ENCODE measurements around the gene BAD.

Gene BAD

DNA sequence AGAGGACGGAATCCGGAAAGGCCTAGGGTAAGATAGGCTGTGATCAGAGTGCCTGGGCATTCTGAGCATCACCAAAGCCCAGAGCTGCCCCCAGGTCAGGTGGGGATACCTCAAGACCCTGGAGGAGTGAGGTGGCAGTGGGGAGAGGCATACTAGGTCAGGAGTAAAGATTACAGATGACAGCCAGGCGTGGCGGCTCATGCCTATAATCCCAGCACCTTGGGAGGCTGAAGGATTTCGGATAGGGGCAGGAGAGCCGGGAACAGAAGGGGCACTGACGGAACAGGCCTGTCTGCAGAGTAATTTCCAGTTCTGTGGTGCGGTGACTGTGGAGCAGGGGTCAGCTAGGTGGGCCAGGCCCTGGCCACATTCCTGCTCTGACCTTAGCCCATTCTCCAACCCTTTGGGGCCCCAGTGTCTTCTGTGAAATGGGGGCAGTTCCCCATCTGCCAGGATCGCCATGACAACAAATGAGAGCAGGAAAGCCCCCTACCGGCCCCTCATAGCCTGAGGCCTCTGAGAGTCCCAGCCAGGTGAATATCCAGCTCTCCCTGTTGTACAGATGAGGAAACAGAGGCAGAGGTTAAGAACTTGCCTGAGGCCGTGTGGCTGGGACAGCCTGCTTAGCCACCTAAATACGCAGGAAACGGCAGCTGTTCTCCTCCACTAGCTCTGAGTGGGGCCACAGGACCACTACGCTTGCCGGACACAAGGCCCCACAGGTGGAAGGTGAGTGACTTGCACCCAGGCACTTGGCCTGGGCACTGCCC is 9.2 kb downstream of the BAD start:
- H3K4me1 ChIP-seq (ENCODE audit: control insufficient read depth in 1 of 2, insufficient read depth in 2 of 2, low read length in 2 of 2): peaks cover 14 to 16% of the 10 kb centered on the region in 2 experiments
- peak; percentile 97 to 98 for DNase-seq
- H2BK120ac ChIP-seq (ENCODE audit: insufficient read depth, low read length, poor library complexity): peak overlapping the region; percentile 4
- H3K27me3 ChIP-seq (ENCODE audit: insufficient read depth, low read length): no peaks in the 10 kb centered on the region
- no peak overlapping the region for H2BK12ac ChIP-seq (ENCODE audit: low read length)
- H3K4ac ChIP-seq (ENCODE audit: low read depth, low read length): no peak overlapping the region
- peaks cover 21% of the 10 kb centered on the region for H3K79me1 ChIP-seq (ENCODE audit: low read length)
- H3K79me2 ChIP-seq (ENCODE audit: control insufficient read depth, insufficient read depth, low read length, poor library complexity): peaks cover 7% of the 10 kb centered on the region
- peak overlapping the region; percentile 78 for H3K27ac ChIP-seq (ENCODE audit: low read depth, low read length)
- peak overlapping the region; percentile 19 for H2BK5ac ChIP-seq (ENCODE audit: low read depth, low read length, poor library complexity)
- no peak overlapping the region for H3K14ac ChIP-seq (ENCODE audit: low read length)
- no peak overlapping the region for H3K4me3 ChIP-seq (ENCODE audit: low read depth, low read length)
- H3K9me3 ChIP-seq (ENCODE audit: insufficient read depth, low read depth, low read length): no peaks in the 10 kb centered on the region
- no peak overlapping the region for H3K18ac ChIP-seq (ENCODE audit: low read length)
- no peak overlapping the region for H2AK5ac ChIP-seq (ENCODE audit: low read length)
- H3K23ac ChIP-seq (ENCODE audit: low read length): no peak overlapping the region
- peaks cover 19 to 23% of the 10 kb centered on the region in 2 experiments for H3K36me3 ChIP-seq (ENCODE audit: control insufficient read depth in 1 of 2, insufficient read depth in 2 of 2, low read length in 2 of 2)
- H4K8ac ChIP-seq (ENCODE audit: low read depth, low read length): no peak overlapping the region
- no peak overlapping the region for H4K12ac ChIP-seq (ENCODE audit: low read depth, low read length)
- no CpG with 5 or more reads among the region's 15 CpGs for WGBS (ENCODE audit: extremely low coverage, insufficient coverage, insufficient read length)
- no peak overlapping the region for H2AFZ ChIP-seq (ENCODE audit: insufficient read depth, low read length, poor library complexity)
- no peak overlapping the region for H3K4me2 ChIP-seq (ENCODE audit: low read length)
- H4K91ac ChIP-seq (ENCODE audit: low read depth, low read length): peak overlapping the region; percentile 10
- no peak overlapping the region for H3K9ac ChIP-seq (ENCODE audit: low read length)

DNA sequence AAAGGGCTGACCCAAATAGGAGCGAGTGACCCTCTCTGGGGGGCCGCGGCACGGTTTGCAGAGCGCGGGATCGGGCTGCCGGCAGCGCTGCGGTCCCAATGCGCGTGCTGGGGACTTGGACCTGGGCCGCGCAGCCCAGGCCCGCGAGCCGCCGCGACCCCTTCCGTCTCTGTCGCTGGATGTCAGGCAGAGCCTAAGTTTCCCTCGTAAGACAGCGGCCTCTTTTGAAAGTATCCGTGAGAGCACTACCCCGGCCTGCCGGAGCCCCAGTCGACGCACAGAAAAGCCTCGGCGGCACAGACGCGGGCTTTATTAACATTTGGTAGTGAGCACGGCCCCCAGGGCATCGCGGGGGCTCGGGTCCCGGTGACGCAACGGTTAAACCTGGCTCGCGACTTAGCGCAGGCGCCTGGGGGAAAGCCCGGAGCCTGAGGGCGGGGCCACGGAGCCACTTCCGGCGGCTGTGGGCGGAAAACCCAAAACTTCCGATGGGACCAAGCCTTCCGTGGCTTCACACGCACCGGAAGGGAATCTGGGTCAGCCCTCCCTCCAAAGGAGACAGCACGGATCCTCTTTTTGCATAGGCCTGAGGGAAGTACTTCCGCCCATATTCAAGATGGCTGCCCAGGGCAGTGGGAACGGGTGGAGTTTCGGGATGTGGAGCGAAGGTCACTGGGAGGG is 14.8 kb downstream of the BAD start:
- Histone ChIP-seq H2BK5ac (ENCODE audit: low read depth, low read length, poor library complexity) (peak overlapping the region; percentile 98), H3K23ac (ENCODE audit: low read length) (no peak overlapping the region), H3K4me2 (ENCODE audit: low read length) (peak overlapping the region; percentile 92), H2AK5ac (ENCODE audit: low read length) (peak overlapping the region; percentile 55), H3K79me1 (ENCODE audit: low read length) (peaks cover 28% of the 10 kb centered on the region), H4K12ac (ENCODE audit: low read depth, low read length) (peak overlapping the region; percentile 99), H2AFZ (ENCODE audit: insufficient read depth, low read length, poor library complexity) (peak overlapping the region; percentile 64), H3K14ac (ENCODE audit: low read length) (peak overlapping the region; percentile 96), H3K18ac (ENCODE audit: low read length) (peak overlapping the region; percentile 85), H3K4me3 (ENCODE audit: low read depth, low read length) (peak overlapping the region; percentile 80), H3K27me3 (ENCODE audit: insufficient read depth, low read length) (no peaks in the 10 kb centered on the region), H2BK12ac (ENCODE audit: low read length) (no peak overlapping the region), H4K8ac (ENCODE audit: low read depth, low read length) (peak overlapping the region; percentile 99), H3K36me3 (ENCODE audit: control insufficient read depth in 1 of 2, insufficient read depth in 2 of 2, low read length in 2 of 2) (peaks cover 31 to 33% of the 10 kb centered on the region in 2 experiments), H3K9me3 (ENCODE audit: insufficient read depth, low read depth, low read length) (no peaks in the 10 kb centered on the region), H3K79me2 (ENCODE audit: control insufficient read depth, insufficient read depth, low read length, poor library complexity) (peaks cover 13% of the 10 kb centered on the region), H3K9ac (ENCODE audit: low read length) (peak overlapping the region; percentile 96), H2BK120ac (ENCODE audit: insufficient read depth, low read length, poor library complexity) (peak overlapping the region; percentile 91), H3K27ac (ENCODE audit: low read depth, low read length) (peak overlapping the region; percentile 99), H3K4ac (ENCODE audit: low read depth, low read length) (peak overlapping the region; percentile 67), H4K91ac (ENCODE audit: low read depth, low read length) (peak overlapping the region; percentile 99), H3K4me1 (ENCODE audit: control insufficient read depth in 1 of 2, insufficient read depth in 2 of 2, low read length in 2 of 2) (peaks cover 14 to 18% of the 10 kb centered on the region in 2 experiments)
- DNase-seq: peak; percentile 99 to 100
- WGBS (ENCODE audit: extremely low coverage, insufficient coverage, insufficient read length): no CpG with 5 or more reads among the region's 58 CpGs

DNA sequence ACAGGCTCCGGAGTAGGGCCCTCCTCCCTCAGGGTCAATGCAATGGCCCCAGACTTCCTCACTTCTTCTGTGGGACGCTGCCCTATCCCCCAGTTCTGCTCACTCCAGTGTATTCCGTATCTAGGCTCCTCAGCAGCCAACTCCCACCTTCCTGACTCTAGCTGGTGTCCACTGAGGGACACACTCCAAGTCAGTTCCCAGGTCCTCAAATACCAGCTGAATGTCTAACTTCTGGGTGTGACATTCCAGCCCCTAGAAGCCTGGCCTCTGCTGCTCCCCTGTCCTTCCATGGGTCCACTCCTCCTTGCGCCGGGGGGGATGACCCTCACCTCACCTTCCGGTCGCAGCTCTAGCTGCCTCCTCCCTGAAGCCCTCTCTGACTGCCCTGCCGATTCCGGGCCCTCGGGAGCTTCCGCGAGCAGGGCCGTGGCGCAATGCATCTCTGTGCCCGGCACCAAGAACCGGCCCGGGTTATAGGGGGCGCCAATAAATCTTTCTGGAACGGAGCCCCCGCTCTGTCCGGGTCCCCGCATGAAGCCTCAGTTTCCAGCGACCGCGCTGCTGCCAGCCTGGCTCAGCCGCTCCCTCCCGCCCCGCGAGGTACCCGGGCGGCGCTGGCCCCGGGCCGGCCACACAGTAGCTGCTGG is 15.4 kb downstream of the BAD start:
- peak overlapping the region; percentile 90 for H2BK5ac ChIP-seq (ENCODE audit: low read depth, low read length, poor library complexity)
- peak overlapping the region; percentile 85 for H3K18ac ChIP-seq (ENCODE audit: low read length)
- peak overlapping the region; percentile 70 for H3K4me3 ChIP-seq (ENCODE audit: low read depth, low read length)
- peak overlapping the region; percentile 96 for H4K91ac ChIP-seq (ENCODE audit: low read depth, low read length)
- peak overlapping the region; percentile 91 for H2BK120ac ChIP-seq (ENCODE audit: insufficient read depth, low read length, poor library complexity)
- peak overlapping the region; percentile 97 for H3K27ac ChIP-seq (ENCODE audit: low read depth, low read length)
- H3K79me2 ChIP-seq (ENCODE audit: control insufficient read depth, insufficient read depth, low read length, poor library complexity): peaks cover 13% of the 10 kb centered on the region
- peak overlapping the region; percentile 92 for H4K8ac ChIP-seq (ENCODE audit: low read depth, low read length)
- no peak overlapping the region for H3K23ac ChIP-seq (ENCODE audit: low read length)
- H3K4me1 ChIP-seq (ENCODE audit: control insufficient read depth in 1 of 2, insufficient read depth in 2 of 2, low read length in 2 of 2): peaks cover 20 to 24% of the 10 kb centered on the region in 2 experiments
- peak overlapping the region; percentile 64 for H2AFZ ChIP-seq (ENCODE audit: insufficient read depth, low read length, poor library complexity)
- H3K4ac ChIP-seq (ENCODE audit: low read depth, low read length): peak overlapping the region; percentile 67
- H3K36me3 ChIP-seq (ENCODE audit: control insufficient read depth in 1 of 2, insufficient read depth in 2 of 2, low read length in 2 of 2): peaks cover 34 to 39% of the 10 kb centered on the region in 2 experiments
- H2BK12ac ChIP-seq (ENCODE audit: low read length): peak overlapping the region; percentile 0
- WGBS (ENCODE audit: extremely low coverage, insufficient coverage, insufficient read length): no CpG with 5 or more reads among the region's 34 CpGs
- DNase-seq: peak; percentile 64 to 77
- H3K9me3 ChIP-seq (ENCODE audit: insufficient read depth, low read depth, low read length): no peaks in the 10 kb centered on the region
- H3K79me1 ChIP-seq (ENCODE audit: low read length): peaks cover 29% of the 10 kb centered on the region
- H3K27me3 ChIP-seq (ENCODE audit: insufficient read depth, low read length): no peaks in the 10 kb centered on the region
- peak overlapping the region; percentile 89 for H4K12ac ChIP-seq (ENCODE audit: low read depth, low read length)
- peak overlapping the region; percentile 55 for H2AK5ac ChIP-seq (ENCODE audit: low read length)
- peak overlapping the region; percentile 92 for H3K4me2 ChIP-seq (ENCODE audit: low read length)
- H3K14ac ChIP-seq (ENCODE audit: low read length): peak overlapping the region; percentile 96
- peak overlapping the region; percentile 90 for H3K9ac ChIP-seq (ENCODE audit: low read length)

Data from trophoblast cell (in vitro differentiated cells and primary cell).